HEK293 (cell line): ENCODE results near the gene FAM78A.

Experiments
- CTCF ChIA-PET: fragments of 350-600 bp; formaldehyde crosslinking; extraction: SDS; loops from one replicate; lab custom pipeline; 2021; ENCODE audit warnings: antibody characterized with exemption; lab: Yijun Ruan, JAX
- POLR2A ChIA-PET: fragments of 300-600 bp; formaldehyde crosslinking; extraction: SDS; loops from one replicate; lab custom pipeline; 2020; ENCODE audit warnings: antibody characterized with exemption, inconsistent platforms; lab: Yijun Ruan, JAX
- H3K27ac ChIP-seq: fragments of 200-500 bp; sonication (Bioruptor generic); 2 replicates; pipeline ENCODE4 v1.5.1; 2014; ENCODE audit warnings: low read depth, low read length, control low read depth, inconsistent platforms; ENCODE audit errors: extremely low read depth
- H3K36me3 ChIP-seq, 2 experiments: fragments of 200-500 bp in 1 of 2; sonication (Bioruptor generic) in 1 of 2; 1 replicate in 1 of 2; 2 replicates in 1 of 2; pipeline ENCODE4 v1.5.1; 2014 to 2017; ENCODE audit warnings: inconsistent platforms in 2 of 2, low read length in 2 of 2; ENCODE audit not compliant: control insufficient read depth in 2 of 2, insufficient read depth in 1 of 2
- H3K4me1 ChIP-seq: fragments of 200-500 bp; sonication (Bioruptor generic); 2 replicates; pipeline ENCODE4 v1.5.1; 2014; ENCODE audit warnings: mild to moderate bottlenecking, low read length, inconsistent platforms; ENCODE audit not compliant: control insufficient read depth, insufficient read depth
- H3K4me3 ChIP-seq: 2 replicates; pipeline ENCODE4 v1.5.1; 2011; ENCODE audit warnings: low read depth, mild to moderate bottlenecking, control low read depth, low read length, moderate library complexity
- H3K9me3 ChIP-seq: fragments of 200-500 bp; sonication (Bioruptor generic); 2 replicates; pipeline ENCODE4 v1.5.1; 2014; ENCODE audit warnings: low read depth, low read length, inconsistent platforms; ENCODE audit not compliant: control insufficient read depth, insufficient read depth
- GLI2 ChIP-seq: fragments of 450-650 bp; formaldehyde crosslinking; IDR thresholded peaks from 2 replicates; pipeline ENCODE4; 2017; ENCODE audit warnings: missing biosample characterization, missing genetic modification characterization, low read depth, borderline replicate concordance
- HOXA7 ChIP-seq: sonication (generic); formaldehyde crosslinking; IDR thresholded peaks from 2 replicates; pipeline ENCODE4 v1.8.1; 2022; ENCODE audit warnings: missing genetic modification reagents, borderline replicate concordance
- PRDM1 ChIP-seq: fragments of 450-650 bp; formaldehyde crosslinking; IDR thresholded peaks from 2 replicates; pipeline ENCODE4; 2016; ENCODE audit warnings: missing biosample characterization, missing genetic modification characterization
- SP3 ChIP-seq: fragments of 450-650 bp; formaldehyde crosslinking; IDR thresholded peaks from 2 replicates; pipeline ENCODE4 v1.5.1; 2016; ENCODE audit warnings: missing biosample characterization, missing genetic modification characterization
- TSHZ1 ChIP-seq: fragments of 450-650 bp; formaldehyde crosslinking; IDR thresholded peaks from 2 replicates; pipeline ENCODE4 v1.5.1; 2016; ENCODE audit warnings: missing biosample characterization, missing genetic modification characterization, borderline replicate concordance
- ZBTB17 ChIP-seq: fragments of 450-650 bp; formaldehyde crosslinking; IDR thresholded peaks from 2 replicates; pipeline ENCODE4 v1.5.1; 2016; ENCODE audit warnings: missing biosample characterization, missing genetic modification characterization
- ZBTB8A ChIP-seq: fragments of 450-650 bp; formaldehyde crosslinking; IDR thresholded peaks from 2 replicates; pipeline ENCODE4 v1.5.1; 2016; ENCODE audit warnings: missing biosample characterization, missing genetic modification characterization
- ZNF114 ChIP-seq: fragments of 450-650 bp; formaldehyde crosslinking; IDR thresholded peaks from 2 replicates; pipeline ENCODE4 v1.5.0; 2017; ENCODE audit warnings: missing biosample characterization, missing genetic modification characterization
- ZNF214 ChIP-seq: fragments of 450-650 bp; formaldehyde crosslinking; IDR thresholded peaks from 2 replicates; pipeline ENCODE4 v1.5.1; 2017; ENCODE audit warnings: missing biosample characterization, mild to moderate bottlenecking, missing genetic modification characterization, borderline replicate concordance
- ZNF274 ChIP-seq, 2 experiments: fragments of 200-500 bp in 1 of 2; fragments of 450-650 bp in 1 of 2; sonication (Bioruptor generic) in 1 of 2; formaldehyde crosslinking in 1 of 2; IDR thresholded peaks; 2 replicates each; pipeline versions ENCODE4 v1.5.1 to v1.6.1; 2014 to 2016; ENCODE audit warnings: borderline replicate concordance in 1 of 2, inconsistent platforms in 1 of 2, low read length in 1 of 2, missing biosample characterization in 1 of 2, missing genetic modification characterization in 1 of 2
- ZNF341 ChIP-seq: fragments of 450-650 bp; formaldehyde crosslinking; IDR thresholded peaks from 2 replicates; pipeline ENCODE4; 2016; ENCODE audit warnings: low read depth, missing biosample characterization, missing genetic modification characterization
- ZNF37A ChIP-seq: fragments of 450-650 bp; IDR thresholded peaks from 2 replicates; pipeline ENCODE4 v1.5.1; 2018; ENCODE audit warnings: missing biosample characterization, missing genetic modification characterization
- ZNF513 ChIP-seq: fragments of 450-650 bp; IDR thresholded peaks from 2 replicates; pipeline ENCODE4 v1.5.1; 2018; ENCODE audit warnings: missing biosample characterization, missing genetic modification characterization
- ZNF521 ChIP-seq: fragments of 450-650 bp; formaldehyde crosslinking; IDR thresholded peaks from 2 replicates; pipeline ENCODE4 v1.5.1; 2017; ENCODE audit warnings: missing biosample characterization, mild to moderate bottlenecking, missing genetic modification characterization
- ZNF600 ChIP-seq: fragments of 450-650 bp; formaldehyde crosslinking; IDR thresholded peaks from 2 replicates; pipeline ENCODE4 v1.5.1; 2016; ENCODE audit warnings: missing biosample characterization, missing genetic modification characterization
- ZSCAN16 ChIP-seq: fragments of 450-650 bp; formaldehyde crosslinking; IDR thresholded peaks from 2 replicates; pipeline ENCODE4 v1.5.1; 2016; ENCODE audit warnings: missing biosample characterization, missing genetic modification characterization
- TF ChIP-seq, protein P1 (sequence below): IDR thresholded peaks from 2 replicates; pipeline ENCODE4 v1.6.1; 2011; ENCODE audit warnings: mild to moderate bottlenecking, low read depth, low read length, borderline replicate concordance
- TF ChIP-seq, protein P2 (sequence below): fragments of 450-650 bp; formaldehyde crosslinking; IDR thresholded peaks from 2 replicates; pipeline ENCODE4 v1.5.1; 2016; ENCODE audit warnings: missing biosample characterization, missing genetic modification characterization

The FAM78A gene

DNA sequence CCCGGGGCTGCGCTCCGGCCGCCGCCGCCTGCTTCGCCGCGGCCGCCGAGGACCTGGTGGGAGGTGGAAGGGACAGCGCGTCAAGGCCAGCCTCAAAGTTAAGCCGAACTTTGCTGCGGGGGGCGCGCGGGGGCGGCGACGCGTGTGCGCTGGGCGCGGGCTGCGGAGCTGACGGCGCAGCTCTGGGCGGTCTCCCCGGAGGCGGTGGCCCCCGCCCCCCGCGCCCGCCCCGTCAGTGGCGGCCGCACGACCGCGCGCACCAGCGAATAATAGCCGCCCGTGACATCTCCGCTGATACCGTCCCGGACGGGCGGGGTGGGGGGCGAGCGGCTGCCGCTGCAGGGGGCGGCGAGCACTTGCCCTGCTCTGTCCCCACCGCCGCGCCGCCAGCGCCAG is 579 bp upstream of the FAM78A start:
- Histone ChIP-seq H3K4me3 (peak overlapping the region; percentile 34), H3K27ac (no peak overlapping the region), H3K4me1 (no peaks in the 10 kb centered on the region), H3K36me3 (no peaks in the 10 kb centered on the region), H3K9me3 (no peaks in the 10 kb centered on the region)
- ChIA-PET CTCF (no interaction called here), POLR2A (no interaction called here)
- TF ChIP-seq TSHZ1 (tag by site-specific recombination) (no peak), ZBTB8A (tag by site-specific recombination) (no peak), ZNF341 (no peak), HOXA7 (CRISPR knock-in tag) (no peak), ZNF114 (tag by site-specific recombination) (no peak), ZNF214 (tag by site-specific recombination) (no peak), ZNF513 (tag by site-specific recombination) (no peak), ZNF600 (tag by site-specific recombination) (no peak), GLI2 (tag by site-specific recombination) (no peak), ZNF521 (tag by site-specific recombination) (no peak), ZSCAN16 (no peak), ZNF37A (no peak), PRDM1 (tag by site-specific recombination) (no peak), SP3 (tag by site-specific recombination) (no peak), ZBTB17 (tag by site-specific recombination) (no peak), ZNF274 (IDR thresholded peaks at IDR 0.05; ENCODE audit: low read length) (no peak), ZNF274 (tag by site-specific recombination; IDR thresholded peaks at IDR 0.05; ENCODE audit: borderline replicate concordance) (no peak)
- TF ChIP-seq, protein P1, sequence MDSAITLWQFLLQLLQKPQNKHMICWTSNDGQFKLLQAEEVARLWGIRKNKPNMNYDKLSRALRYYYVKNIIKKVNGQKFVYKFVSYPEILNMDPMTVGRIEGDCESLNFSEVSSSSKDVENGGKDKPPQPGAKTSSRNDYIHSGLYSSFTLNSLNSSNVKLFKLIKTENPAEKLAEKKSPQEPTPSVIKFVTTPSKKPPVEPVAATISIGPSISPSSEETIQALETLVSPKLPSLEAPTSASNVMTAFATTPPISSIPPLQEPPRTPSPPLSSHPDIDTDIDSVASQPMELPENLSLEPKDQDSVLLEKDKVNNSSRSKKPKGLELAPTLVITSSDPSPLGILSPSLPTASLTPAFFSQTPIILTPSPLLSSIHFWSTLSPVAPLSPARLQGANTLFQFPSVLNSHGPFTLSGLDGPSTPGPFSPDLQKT, result no peak
- TF ChIP-seq, protein P2, sequence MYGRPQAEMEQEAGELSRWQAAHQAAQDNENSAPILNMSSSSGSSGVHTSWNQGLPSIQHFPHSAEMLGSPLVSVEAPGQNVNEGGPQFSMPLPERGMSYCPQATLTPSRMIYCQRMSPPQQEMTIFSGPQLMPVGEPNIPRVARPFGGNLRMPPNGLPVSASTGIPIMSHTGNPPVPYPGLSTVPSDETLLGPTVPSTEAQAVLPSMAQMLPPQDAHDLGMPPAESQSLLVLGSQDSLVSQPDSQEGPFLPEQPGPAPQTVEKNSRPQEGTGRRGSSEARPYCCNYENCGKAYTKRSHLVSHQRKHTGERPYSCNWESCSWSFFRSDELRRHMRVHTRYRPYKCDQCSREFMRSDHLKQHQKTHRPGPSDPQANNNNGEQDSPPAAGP (tag by site-specific recombination), result no peak
